NT2/D1 (cell line): ENCODE results near the gene DDC.

Source experiments
- YY1 ChIP-seq: IDR thresholded peaks from 2 replicates; pipeline ENCODE4 v1.6.1; 2011; ENCODE audit not compliant: insufficient read length, insufficient read depth
- ZNF274 ChIP-seq: IDR thresholded peaks from 2 replicates; pipeline ENCODE4 v1.6.1; 2011; ENCODE audit warnings: mild to moderate bottlenecking, low read depth, low read length

- no peak for TF ChIP-seq YY1
- TF ChIP-seq ZNF274: no peak
Observed at GRCh38 chr7:50612704-50613103, 47.5 kb upstream of the DDC start.
